ENCODE results near the gene CFAP61. TPM values are rescaled to one million over a fixed set of nuclear protein-coding genes. Genes with fewer than 3 reads are reported as not detected.

Gene CFAP61
- total RNA-seq, 6 experiments from 2014 or later = 0.26 TPM; not detected in 5

DNA sequence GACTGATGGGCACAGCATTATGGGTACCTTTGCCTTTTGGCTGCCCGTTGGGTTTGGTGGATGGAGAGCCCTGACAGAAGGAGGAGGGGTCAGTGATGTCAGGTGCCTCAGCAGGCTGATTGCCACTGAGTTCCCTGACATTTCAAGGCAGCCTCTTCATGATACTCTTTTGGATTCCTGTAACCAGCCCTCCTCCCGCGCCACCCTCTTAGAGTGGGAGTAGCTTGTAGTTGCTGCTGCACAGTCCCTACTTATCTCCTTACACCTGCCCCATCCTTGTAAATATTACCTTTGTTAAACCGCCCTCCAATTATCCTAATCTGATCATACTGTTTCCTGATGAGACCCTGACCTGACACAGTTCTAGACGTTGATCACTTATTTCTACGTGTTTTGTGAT lies 140.0 kb downstream of the CFAP61 start:
- Mint-ChIP-seq H3K36me3 (ENCODE audit: low read depth) (no peaks in the 10 kb centered on the region), H3K27ac (no peak overlapping the region), H3K4me1 (ENCODE audit: low read depth) (no peaks in the 10 kb centered on the region), H3K27me3 (ENCODE audit: insufficient read depth) (no peaks in the 10 kb centered on the region), H3K4me3 (no peak overlapping the region), H3K9me3 (no peaks in the 10 kb centered on the region)
- DNase-seq = no peak
- TF ChIP-seq, protein P1, sequence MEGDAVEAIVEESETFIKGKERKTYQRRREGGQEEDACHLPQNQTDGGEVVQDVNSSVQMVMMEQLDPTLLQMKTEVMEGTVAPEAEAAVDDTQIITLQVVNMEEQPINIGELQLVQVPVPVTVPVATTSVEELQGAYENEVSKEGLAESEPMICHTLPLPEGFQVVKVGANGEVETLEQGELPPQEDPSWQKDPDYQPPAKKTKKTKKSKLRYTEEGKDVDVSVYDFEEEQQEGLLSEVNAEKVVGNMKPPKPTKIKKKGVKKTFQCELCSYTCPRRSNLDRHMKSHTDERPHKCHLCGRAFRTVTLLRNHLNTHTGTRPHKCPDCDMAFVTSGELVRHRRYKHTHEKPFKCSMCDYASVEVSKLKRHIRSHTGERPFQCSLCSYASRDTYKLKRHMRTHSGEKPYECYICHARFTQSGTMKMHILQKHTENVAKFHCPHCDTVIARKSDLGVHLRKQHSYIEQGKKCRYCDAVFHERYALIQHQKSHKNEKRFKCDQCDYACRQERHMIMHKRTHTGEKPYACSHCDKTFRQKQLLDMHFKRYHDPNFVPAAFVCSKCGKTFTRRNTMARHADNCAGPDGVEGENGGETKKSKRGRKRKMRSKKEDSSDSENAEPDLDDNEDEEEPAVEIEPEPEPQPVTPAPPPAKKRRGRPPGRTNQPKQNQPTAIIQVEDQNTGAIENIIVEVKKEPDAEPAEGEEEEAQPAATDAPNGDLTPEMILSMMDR (IDR thresholded peaks at IDR 0.05) = no peak

DNA sequence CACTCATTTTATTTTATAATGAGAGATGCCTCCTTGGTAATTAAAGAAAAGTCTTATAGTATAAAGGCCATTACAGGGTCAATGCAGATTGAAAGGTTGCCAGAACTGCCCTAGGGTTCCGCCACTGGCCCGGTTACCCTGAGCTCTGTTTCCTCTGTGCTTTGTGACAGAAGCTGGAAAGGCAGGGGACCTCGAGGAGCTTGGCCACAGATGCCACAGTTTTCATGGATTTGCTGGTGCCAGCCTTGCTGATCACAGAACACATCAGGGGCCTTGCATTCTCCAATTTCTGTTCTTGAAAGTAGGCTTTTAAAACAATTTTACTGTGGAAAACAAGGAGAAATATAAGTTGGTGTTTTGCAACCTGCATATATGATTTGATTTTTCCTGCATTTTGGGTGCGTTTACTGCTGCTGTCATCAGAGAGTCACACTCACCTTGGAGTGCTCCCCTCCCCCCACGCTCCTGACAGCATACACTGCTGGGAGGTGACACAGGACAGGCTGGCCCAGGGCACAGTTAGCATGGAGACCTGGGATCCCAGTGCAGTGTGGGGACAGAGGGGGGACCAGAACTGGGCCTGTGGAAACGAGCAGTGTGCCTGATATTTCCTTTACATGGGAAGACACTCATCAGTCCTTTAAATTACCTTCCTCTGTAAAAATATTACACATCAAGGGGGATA lies 142.8 kb downstream of the CFAP61 start:
- TF ChIP-seq, protein P1 (IDR thresholded peaks at IDR 0.05) = no peak
- no peaks in the 10 kb centered on the region for H3K27me3 Mint-ChIP-seq (ENCODE audit: insufficient read depth)
- H3K4me3 Mint-ChIP-seq = no peak overlapping the region
- no peaks in the 10 kb centered on the region for H3K4me1 Mint-ChIP-seq (ENCODE audit: low read depth)
- H3K36me3 Mint-ChIP-seq (ENCODE audit: low read depth) = no peaks in the 10 kb centered on the region
- H3K9me3 Mint-ChIP-seq = no peaks in the 10 kb centered on the region
- DNase-seq = no peak
- no peak overlapping the region for H3K27ac Mint-ChIP-seq

DNA sequence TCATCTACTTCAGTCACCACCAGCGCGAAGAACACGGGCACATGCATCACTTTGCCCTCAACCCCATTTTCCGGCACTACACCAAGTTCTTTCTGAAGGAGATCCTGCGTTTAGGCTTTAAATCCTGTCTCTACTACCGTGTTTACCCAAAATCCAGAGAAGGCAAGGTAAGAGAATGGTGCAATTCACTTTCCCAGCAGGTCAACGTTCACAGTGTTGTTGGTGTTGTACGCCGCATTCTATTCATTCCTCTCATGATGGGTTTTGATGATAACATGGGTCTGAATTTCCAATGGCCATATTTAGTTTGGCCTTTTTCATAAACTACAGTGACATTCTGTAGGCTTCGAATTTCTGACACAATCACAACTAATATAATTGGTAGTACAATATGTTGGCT lies 144.3 kb downstream of the CFAP61 start:
- H3K27me3 Mint-ChIP-seq (ENCODE audit: insufficient read depth) = peaks cover 3% of the 10 kb centered on the region
- H3K36me3 Mint-ChIP-seq (ENCODE audit: low read depth) = no peaks in the 10 kb centered on the region
- H3K4me3 Mint-ChIP-seq = no peak overlapping the region
- H3K27ac Mint-ChIP-seq = no peak overlapping the region
- TF ChIP-seq, protein P1 (IDR thresholded peaks at IDR 0.05) = no peak
- no peak for DNase-seq
- H3K4me1 Mint-ChIP-seq (ENCODE audit: low read depth) = no peaks in the 10 kb centered on the region
- no peaks in the 10 kb centered on the region for H3K9me3 Mint-ChIP-seq

DNA sequence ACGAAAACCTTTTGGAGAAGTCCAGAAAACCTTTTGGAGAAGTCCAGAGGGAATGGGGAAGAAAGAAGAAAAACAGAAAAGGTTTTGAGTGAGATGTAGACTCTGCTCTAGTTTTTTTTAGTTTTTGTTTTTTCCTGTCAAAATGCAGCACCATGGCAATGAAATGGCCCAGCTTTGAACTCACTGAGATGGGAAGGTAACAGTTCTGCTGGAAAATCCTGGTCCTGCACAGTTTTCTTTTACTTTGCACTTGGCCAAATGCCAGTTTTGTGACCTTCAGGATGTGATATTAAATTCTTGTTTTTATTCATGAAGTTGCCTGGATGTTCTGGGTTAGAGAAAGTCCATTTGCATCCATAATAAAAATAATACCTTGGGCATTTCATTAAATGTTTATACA lies 145.7 kb downstream of the CFAP61 start:
- TF ChIP-seq, protein P1 (IDR thresholded peaks at IDR 0.05) = no peak
- no peaks in the 10 kb centered on the region for H3K9me3 Mint-ChIP-seq
- H3K4me3 Mint-ChIP-seq = no peak overlapping the region
- no peaks in the 10 kb centered on the region for H3K36me3 Mint-ChIP-seq (ENCODE audit: low read depth)
- H3K4me1 Mint-ChIP-seq (ENCODE audit: low read depth) = no peaks in the 10 kb centered on the region
- DNase-seq = no peak
- no peak overlapping the region for H3K27ac Mint-ChIP-seq
- peaks cover 3% of the 10 kb centered on the region for H3K27me3 Mint-ChIP-seq (ENCODE audit: insufficient read depth)

DNA sequence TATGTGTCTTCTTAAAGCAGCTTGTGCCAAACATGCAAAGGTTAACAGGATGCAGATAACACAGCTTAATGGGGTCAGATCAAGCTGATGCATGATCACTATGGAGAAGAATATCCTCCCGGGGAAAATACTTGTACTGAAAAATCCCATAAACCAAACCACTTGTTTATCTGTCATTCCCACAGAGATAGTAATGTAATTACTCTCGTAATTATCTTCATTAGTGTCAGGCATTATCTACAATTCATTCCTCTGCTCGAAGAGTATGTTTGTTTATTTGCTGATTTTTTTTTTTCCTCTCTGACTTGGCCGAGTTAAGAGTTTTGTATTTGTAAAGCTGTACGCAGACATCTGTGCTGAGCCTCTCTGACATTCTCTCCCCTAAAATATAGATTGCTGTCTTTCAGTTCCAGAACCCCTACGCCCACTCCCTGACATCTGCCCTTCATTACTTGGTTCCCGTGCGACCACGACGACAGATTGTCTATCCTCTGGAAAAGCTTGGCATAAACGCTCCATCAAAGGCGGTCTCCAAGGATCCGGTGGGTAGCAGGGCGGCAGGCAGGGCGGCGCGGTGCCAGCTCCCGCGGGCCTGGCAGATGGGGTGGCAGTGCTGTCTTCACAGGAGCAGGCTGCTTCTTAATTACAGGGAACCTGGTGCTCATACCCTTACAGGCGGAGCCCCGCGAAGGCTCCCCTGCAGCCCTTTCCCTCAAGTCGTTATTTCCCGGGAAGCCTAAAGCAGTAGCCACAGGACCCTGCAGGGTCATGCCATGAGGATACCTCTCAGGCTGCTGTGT lies 147.2 kb downstream of the CFAP61 start:
- no peak for DNase-seq
- TF ChIP-seq, protein P1 (IDR thresholded peaks at IDR 0.05) = no peak
- Mint-ChIP-seq H3K4me1 (ENCODE audit: low read depth) (no peaks in the 10 kb centered on the region), H3K27ac (no peak overlapping the region), H3K4me3 (no peak overlapping the region), H3K9me3 (no peaks in the 10 kb centered on the region), H3K36me3 (ENCODE audit: low read depth) (no peaks in the 10 kb centered on the region), H3K27me3 (ENCODE audit: insufficient read depth) (peaks cover 3% of the 10 kb centered on the region)

All from HFFc6 (cell line).